CD8-positive, alpha-beta memory T cell (primary cell): ENCODE measurements around the gene GVQW3. TPM values are rescaled to one million over a fixed set of nuclear protein-coding genes. Genes with fewer than 3 reads are reported as not detected.

Experiments used
- CTCF ChIA-PET: fragments of 350-600 bp; sonication (Branson Sonifier 250); formaldehyde crosslinking; loops from one replicate; lab custom pipeline; 2021; ENCODE audit warnings: antibody characterized with exemption; lab: Charles Lee
- POLR2A ChIA-PET: fragments of 350-600 bp; sonication (Branson Sonifier 250); formaldehyde crosslinking; loops from one replicate; lab custom pipeline; 2021; ENCODE audit warnings: antibody characterized with exemption; lab: Charles Lee
- DNase-seq, 5 donors: peaks; one replicate each; pipeline versions ENCODE4 v3.0.0 to v3.0.0-alpha.2; 2020 to 2022; ENCODE audit warnings: mixed read lengths in 1 of 5
- H3K27ac ChIP-seq: one replicate; pipeline ENCODE4 v1.7.0; 2013; ENCODE audit warnings: low read depth, mild to moderate bottlenecking, low read length, moderate library complexity
- H3K27me3 ChIP-seq: 2 replicates; pipeline ENCODE4 v1.7.0; 2013; ENCODE audit warnings: low read length, mild to moderate bottlenecking; ENCODE audit not compliant: insufficient read depth, poor library complexity, severe bottlenecking
- H3K36me3 ChIP-seq: 2 replicates; pipeline ENCODE4 v1.7.0; 2013; ENCODE audit warnings: mild to moderate bottlenecking, low read length, moderate library complexity; ENCODE audit not compliant: insufficient read depth
- H3K4me1 ChIP-seq: 2 replicates; pipeline ENCODE4 v1.7.0; 2013; ENCODE audit warnings: mild to moderate bottlenecking, low read length, moderate library complexity; ENCODE audit not compliant: insufficient read depth
- H3K4me3 ChIP-seq: 2 replicates; pipeline ENCODE4 v1.7.0; 2013; ENCODE audit warnings: mild to moderate bottlenecking, low read length
- H3K9me3 ChIP-seq: 2 replicates; pipeline ENCODE4 v1.7.0; 2013; ENCODE audit warnings: mild to moderate bottlenecking, low read length
- H3K27ac Mint-ChIP-seq, 8 donors: one replicate each; pipeline ENCODE4 v1.8.0; 2020 to 2021; ENCODE audit warnings: mixed read lengths in 8 of 8, mild to moderate bottlenecking in 6 of 8, inconsistent platforms in 3 of 8, moderate library complexity in 3 of 8
- H3K27me3 Mint-ChIP-seq, 2 donors: one replicate each; pipeline ENCODE4 v1.8.0; 2020 to 2021; ENCODE audit warnings: mixed read lengths in 2 of 2, mild to moderate bottlenecking in 1 of 2, moderate library complexity in 1 of 2
- H3K36me3 Mint-ChIP-seq, 3 donors: one replicate each; pipeline ENCODE4 v1.8.0; 2020 to 2021; ENCODE audit warnings: mixed read lengths in 3 of 3, inconsistent platforms in 1 of 3, mild to moderate bottlenecking in 1 of 3
- H3K4me1 Mint-ChIP-seq, 3 donors: one replicate each; pipeline ENCODE4 v1.8.0; 2020 to 2021; ENCODE audit warnings: mixed read lengths in 3 of 3, inconsistent platforms in 1 of 3, mild to moderate bottlenecking in 1 of 3
- H3K4me3 Mint-ChIP-seq, 7 donors: one replicate each; pipeline ENCODE4 v1.8.0; 2020 to 2021; ENCODE audit warnings: mixed read lengths in 7 of 7, mild to moderate bottlenecking in 6 of 7, moderate library complexity in 4 of 7, inconsistent platforms in 2 of 7
- H3K9me3 Mint-ChIP-seq, 5 donors: one replicate each; pipeline ENCODE4 v1.8.0; 2020 to 2022; ENCODE audit warnings: mixed read lengths in 5 of 5, mild to moderate bottlenecking in 3 of 5, moderate library complexity in 2 of 5, inconsistent platforms in 1 of 5
- polyA plus RNA-seq: library from polyadenylated mRNA; unstranded; fragments of 300-500 nt; fragmentation: Illumina TruSeq; gene quantifications from one replicate; pipeline ENCODE4 v1.2.3, GENCODE V29; 2021
- total RNA-seq, 2 experiments: library from RNA; stranded (reverse); gene quantifications; one replicate each; pipeline ENCODE4 v1.2.3, GENCODE V29; 2021

Gene GVQW3
- total and polyA plus RNA-seq, 3 experiments from 2014 or later: 1.0 to 2.5 (median 2.5) TPM

- Mint-ChIP-seq H3K4me1 (no peaks in the 10 kb centered on the region), H3K27ac (no peak overlapping the region), H3K4me3 (no peak overlapping the region), H3K27me3 (no peaks in the 10 kb centered on the region), H3K9me3 (no peaks in the 10 kb centered on the region), H3K36me3 (peaks cover 13 to 37% (median 20%) of the 10 kb centered on the region in 3 donors)
- Histone ChIP-seq H3K4me3 (no peak overlapping the region), H3K27me3 (no peaks in the 10 kb centered on the region), H3K36me3 (no peaks in the 10 kb centered on the region), H3K27ac (no peak overlapping the region), H3K9me3 (no peaks in the 10 kb centered on the region), H3K4me1 (no peaks in the 10 kb centered on the region)
- ChIA-PET POLR2A (no interaction called here), CTCF (no interaction called here)
- DNase-seq: no peak
Observed at GRCh38 chr11:76347466-76347865, 33.7 kb upstream of the GVQW3 start.

DNA sequence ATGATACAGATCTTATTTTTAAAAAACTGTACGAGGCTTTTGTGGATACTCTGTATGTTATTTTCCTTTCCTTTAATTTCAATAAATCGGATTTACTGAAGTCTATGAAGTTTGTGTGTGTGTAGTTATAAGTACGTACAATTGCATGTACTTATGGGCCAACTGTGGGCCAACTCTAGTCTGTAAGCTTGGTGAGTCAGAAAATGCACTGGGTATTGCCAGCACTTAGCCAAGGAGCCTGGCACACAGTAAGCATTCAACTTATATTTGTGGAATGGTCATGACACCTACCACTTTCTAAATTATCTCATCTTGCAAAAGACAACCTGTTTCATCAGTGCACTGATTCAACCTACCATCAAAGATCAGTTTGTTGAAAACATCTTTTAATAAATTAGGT lies 32.8 kb upstream of the GVQW3 start:
- Mint-ChIP-seq H3K27me3 (no peaks in the 10 kb centered on the region), H3K36me3 (peaks cover 21 to 46% (median 24%) of the 10 kb centered on the region in 3 donors), H3K9me3 (peaks cover 0 to 5% (median 1%) of the 10 kb centered on the region in 5 donors), H3K4me1 (no peaks in the 10 kb centered on the region), H3K27ac (no peak overlapping the region), H3K4me3 (no peak overlapping the region)
- H3K4me1 ChIP-seq: no peaks in the 10 kb centered on the region
- H3K9me3 ChIP-seq: no peaks in the 10 kb centered on the region
- H3K27me3 ChIP-seq: no peaks in the 10 kb centered on the region
- ChIA-PET CTCF (no interaction called here), POLR2A (no interaction called here)
- no peak for DNase-seq
- no peak overlapping the region for H3K27ac ChIP-seq
- no peak overlapping the region for H3K4me3 ChIP-seq
- H3K36me3 ChIP-seq: peaks cover 8% of the 10 kb centered on the region

DNA sequence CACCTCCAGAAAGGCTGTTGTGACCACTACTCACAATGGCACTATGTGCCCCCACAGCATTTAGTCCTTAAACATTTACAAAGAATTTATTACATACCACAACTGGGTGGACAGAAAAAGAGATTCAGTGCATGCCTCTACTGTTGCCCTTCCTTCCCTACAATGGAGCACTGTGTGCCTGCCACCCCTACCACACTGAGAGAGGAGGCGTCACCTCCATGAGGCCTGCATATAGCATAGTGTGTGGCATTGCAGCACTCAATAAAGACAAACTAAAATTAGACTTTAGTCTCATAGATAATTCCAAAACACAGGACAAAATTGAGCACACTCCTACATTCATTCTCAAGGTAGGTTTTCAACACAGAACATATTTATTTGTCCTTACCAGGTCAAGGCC lies 26.0 kb upstream of the GVQW3 start:
- H3K27ac ChIP-seq: no peak overlapping the region
- H3K27me3 Mint-ChIP-seq: no peaks in the 10 kb centered on the region
- CTCF ChIA-PET: no interaction called here
- POLR2A ChIA-PET: no interaction called here
- H3K36me3 Mint-ChIP-seq: peaks cover 34 to 88% (median 51%) of the 10 kb centered on the region in 3 donors
- peaks cover 8% of the 10 kb centered on the region for H3K9me3 ChIP-seq
- no peak overlapping the region for H3K27ac Mint-ChIP-seq
- H3K4me3 ChIP-seq: no peak overlapping the region
- H3K4me1 ChIP-seq: no peaks in the 10 kb centered on the region
- no peak for DNase-seq
- H3K36me3 ChIP-seq: peaks cover 19% of the 10 kb centered on the region
- H3K4me3 Mint-ChIP-seq: no peak overlapping the region
- H3K27me3 ChIP-seq: no peaks in the 10 kb centered on the region
- peaks cover 3 to 5% (median 4%) of the 10 kb centered on the region in 3 donors for H3K4me1 Mint-ChIP-seq
- peaks cover 1 to 18% (median 13%) of the 10 kb centered on the region in 5 donors for H3K9me3 Mint-ChIP-seq

DNA sequence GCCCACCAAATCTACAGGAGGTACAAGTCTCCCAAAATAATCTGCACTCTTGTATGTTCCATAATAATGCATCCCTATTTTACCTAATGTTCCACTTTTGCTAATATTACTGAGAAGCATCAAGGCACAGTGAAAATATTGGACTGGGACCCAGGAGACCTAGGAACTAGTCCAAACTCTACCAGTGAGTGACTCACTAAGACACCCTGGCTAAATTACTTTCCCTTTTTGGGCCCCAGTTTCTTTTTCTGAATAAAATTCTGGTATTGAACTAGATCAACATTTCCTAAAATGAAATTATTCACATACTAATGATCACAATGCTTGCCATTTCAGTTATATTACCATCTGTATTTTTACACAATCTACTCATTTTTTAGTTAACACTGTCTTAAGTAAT lies 19.7 kb upstream of the GVQW3 start:
- POLR2A ChIA-PET: no interaction called here
- Histone ChIP-seq H3K4me1 (no peaks in the 10 kb centered on the region), H3K9me3 (no peaks in the 10 kb centered on the region), H3K36me3 (peaks cover 5% of the 10 kb centered on the region), H3K27me3 (no peaks in the 10 kb centered on the region), H3K4me3 (no peak overlapping the region), H3K27ac (no peak overlapping the region)
- CTCF ChIA-PET: no interaction called here
- peaks cover 24 to 36% (median 32%) of the 10 kb centered on the region in 3 donors for H3K4me1 Mint-ChIP-seq
- peaks cover 8 to 74% (median 14%) of the 10 kb centered on the region in 3 donors for H3K36me3 Mint-ChIP-seq
- H3K9me3 Mint-ChIP-seq: no peaks in the 10 kb centered on the region
- no peak overlapping the region for H3K4me3 Mint-ChIP-seq
- no peaks in the 10 kb centered on the region for H3K27me3 Mint-ChIP-seq
- peak overlapping the region in 1 of 8 donors; percentile 4 for H3K27ac Mint-ChIP-seq
- no peak for DNase-seq

DNA sequence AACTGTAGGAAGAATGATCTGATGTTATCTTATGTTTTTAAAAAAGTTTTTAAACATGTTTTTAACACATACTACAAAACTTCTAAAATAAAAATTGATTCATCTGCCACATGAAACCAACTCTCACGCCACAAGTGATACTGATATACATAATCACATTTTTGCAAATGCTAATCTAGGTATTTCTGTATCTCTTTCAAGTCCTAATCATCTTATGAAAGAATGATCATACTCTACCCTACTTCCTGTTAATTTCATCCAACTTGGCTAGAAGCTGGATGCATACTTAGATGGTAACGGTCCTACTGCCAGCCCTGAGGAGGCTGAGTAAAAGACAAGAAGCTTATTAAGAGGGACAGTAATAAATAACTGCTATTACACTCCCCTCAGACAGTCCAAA lies 19.3 kb upstream of the GVQW3 start:
- Histone ChIP-seq H3K36me3 (peaks cover 5% of the 10 kb centered on the region), H3K4me3 (no peak overlapping the region), H3K9me3 (no peaks in the 10 kb centered on the region), H3K4me1 (no peaks in the 10 kb centered on the region), H3K27me3 (no peaks in the 10 kb centered on the region), H3K27ac (no peak overlapping the region)
- H3K27me3 Mint-ChIP-seq: no peaks in the 10 kb centered on the region
- peaks cover 8 to 71% (median 14%) of the 10 kb centered on the region in 3 donors for H3K36me3 Mint-ChIP-seq
- ChIA-PET CTCF (no interaction called here), POLR2A (no interaction called here)
- no peak for DNase-seq
- no peaks in the 10 kb centered on the region for H3K9me3 Mint-ChIP-seq
- peak overlapping the region in 1 of 8 donors; percentile 4 for H3K27ac Mint-ChIP-seq
- no peak overlapping the region for H3K4me3 Mint-ChIP-seq
- H3K4me1 Mint-ChIP-seq: peaks cover 26 to 39% (median 32%) of the 10 kb centered on the region in 3 donors

DNA sequence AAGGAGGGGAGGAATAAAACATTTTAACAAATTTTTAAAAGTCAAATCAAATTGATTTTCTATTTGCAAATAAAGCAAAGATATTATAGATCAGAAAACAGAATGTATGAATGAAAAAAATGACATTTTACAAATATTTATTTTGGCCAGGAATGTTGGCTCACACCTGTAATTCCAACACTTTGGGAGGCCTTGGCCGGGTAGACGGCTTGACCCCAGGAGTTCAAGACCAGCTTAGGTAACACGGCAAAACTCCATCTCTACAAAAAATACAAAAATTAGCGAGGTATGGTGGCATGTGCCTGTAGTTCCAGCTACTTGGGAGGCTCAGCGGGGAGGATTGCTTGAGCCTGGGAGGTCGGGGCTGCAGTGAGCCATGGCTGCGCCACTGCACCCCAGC lies 18.4 kb upstream of the GVQW3 start:
- no peak for DNase-seq
- Mint-ChIP-seq H3K36me3 (peaks cover 4 to 65% (median 14%) of the 10 kb centered on the region in 3 donors), H3K4me1 (peaks cover 30 to 46% (median 36%) of the 10 kb centered on the region in 3 donors), H3K27me3 (no peaks in the 10 kb centered on the region), H3K9me3 (no peaks in the 10 kb centered on the region), H3K4me3 (no peak overlapping the region), H3K27ac (peak overlapping the region in 1 of 8 donors; percentile 2)
- H3K27ac ChIP-seq: no peak overlapping the region
- peaks cover 5% of the 10 kb centered on the region for H3K36me3 ChIP-seq
- no peaks in the 10 kb centered on the region for H3K27me3 ChIP-seq
- no peak overlapping the region for H3K4me3 ChIP-seq
- H3K9me3 ChIP-seq: no peaks in the 10 kb centered on the region
- no peaks in the 10 kb centered on the region for H3K4me1 ChIP-seq
- ChIA-PET CTCF (interaction anchor here (0.5 kb wide), 1 partner anchor 13 kb away, joined by 3 read pairs; no protein-coding TSS in a partner anchor), POLR2A (no interaction called here)

DNA sequence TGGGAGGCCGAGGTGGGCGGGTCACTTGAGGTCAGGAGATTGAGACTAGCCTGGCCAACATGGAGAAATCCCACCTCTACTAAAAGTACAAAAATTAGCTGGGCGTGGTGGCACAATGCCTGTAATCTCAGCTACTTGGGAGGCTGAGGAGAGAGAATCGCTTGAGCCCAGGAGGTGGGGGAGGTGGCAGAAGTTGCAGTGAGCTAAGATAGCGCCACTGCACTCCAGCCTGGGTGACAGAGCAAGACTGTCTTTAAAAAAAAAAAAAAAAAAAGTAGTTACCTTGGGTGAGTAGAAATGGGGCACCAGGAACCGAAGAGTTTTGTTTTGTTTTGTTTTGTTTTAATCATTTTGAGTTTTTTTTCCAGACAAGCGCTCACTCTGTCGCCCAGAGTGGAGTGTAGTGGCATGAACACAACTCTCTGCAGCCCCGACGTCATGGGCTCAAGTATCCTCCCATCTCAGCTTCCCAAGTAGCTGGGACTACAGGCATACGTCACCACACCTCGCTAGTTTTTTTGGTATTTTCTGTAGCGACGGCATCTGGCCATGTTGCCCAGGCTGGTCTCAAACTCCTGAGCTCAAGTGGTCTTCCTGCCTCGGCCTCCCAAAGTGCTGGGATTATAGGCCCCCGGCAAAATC lies 16.0 kb upstream of the GVQW3 start:
- peaks cover 5% of the 10 kb centered on the region for H3K36me3 ChIP-seq
- Mint-ChIP-seq H3K9me3 (no peaks in the 10 kb centered on the region), H3K27ac (peak overlapping the region in 1 of 8 donors; percentile 32), H3K27me3 (no peaks in the 10 kb centered on the region), H3K4me3 (no peak overlapping the region), H3K36me3 (peaks cover 4 to 46% (median 11%) of the 10 kb centered on the region in 3 donors), H3K4me1 (peaks cover 47 to 67% (median 57%) of the 10 kb centered on the region in 3 donors)
- no peak overlapping the region for H3K4me3 ChIP-seq
- peaks cover 4% of the 10 kb centered on the region for H3K4me1 ChIP-seq
- H3K27ac ChIP-seq: no peak overlapping the region
- POLR2A ChIA-PET: no interaction called here
- CTCF ChIA-PET: interaction anchor here (0.8 kb wide), 1 partner anchor 10 kb away, joined by 3 read pairs; no protein-coding TSS in a partner anchor
- H3K27me3 ChIP-seq: no peaks in the 10 kb centered on the region
- H3K9me3 ChIP-seq: no peaks in the 10 kb centered on the region
- DNase-seq: no peak

DNA sequence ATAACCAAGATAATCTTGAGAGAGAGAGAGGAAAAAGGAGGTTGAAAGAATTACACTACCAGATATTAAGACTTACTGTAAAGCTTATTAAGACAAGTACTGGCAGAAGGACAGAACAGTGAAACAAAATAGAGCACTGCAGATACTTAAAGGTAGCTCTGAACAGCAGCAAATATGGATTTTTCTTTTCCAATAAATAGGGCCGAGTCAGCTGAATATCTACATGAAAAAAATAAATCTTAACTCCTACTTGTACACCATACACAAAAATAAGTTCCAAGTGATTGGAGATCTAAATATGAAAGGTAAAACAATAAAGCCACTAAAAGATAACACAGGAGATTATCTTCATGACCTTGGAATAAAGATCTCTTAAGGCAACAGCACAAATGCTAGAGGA lies 12.6 kb upstream of the GVQW3 start:
- H3K4me1 ChIP-seq: peaks cover 15% of the 10 kb centered on the region
- H3K36me3 Mint-ChIP-seq: peaks cover 4 to 23% (median 7%) of the 10 kb centered on the region in 3 donors
- no peak overlapping the region for H3K4me3 ChIP-seq
- peaks cover 5% of the 10 kb centered on the region for H3K36me3 ChIP-seq
- no peak for DNase-seq
- no peaks in the 10 kb centered on the region for H3K9me3 Mint-ChIP-seq
- no peaks in the 10 kb centered on the region for H3K27me3 Mint-ChIP-seq
- H3K4me3 Mint-ChIP-seq: no peak overlapping the region
- H3K9me3 ChIP-seq: no peaks in the 10 kb centered on the region
- no peak overlapping the region for H3K27ac ChIP-seq
- ChIA-PET POLR2A (no interaction called here), CTCF (no interaction called here)
- H3K4me1 Mint-ChIP-seq: peaks cover 47 to 68% (median 62%) of the 10 kb centered on the region in 3 donors
- H3K27me3 ChIP-seq: no peaks in the 10 kb centered on the region
- H3K27ac Mint-ChIP-seq: peak overlapping the region in 4 of 8 donors; percentile 5 to 78 (median 29)
